SW480 (cell line): ENCODE results near the gene KIF3C.

Experiments
- DNase-seq: peaks from one replicate; pipeline ENCODE4 v3.0.0-alpha.2; 2016; ENCODE audit warnings: low spot score

KIF3C gene

DNA sequence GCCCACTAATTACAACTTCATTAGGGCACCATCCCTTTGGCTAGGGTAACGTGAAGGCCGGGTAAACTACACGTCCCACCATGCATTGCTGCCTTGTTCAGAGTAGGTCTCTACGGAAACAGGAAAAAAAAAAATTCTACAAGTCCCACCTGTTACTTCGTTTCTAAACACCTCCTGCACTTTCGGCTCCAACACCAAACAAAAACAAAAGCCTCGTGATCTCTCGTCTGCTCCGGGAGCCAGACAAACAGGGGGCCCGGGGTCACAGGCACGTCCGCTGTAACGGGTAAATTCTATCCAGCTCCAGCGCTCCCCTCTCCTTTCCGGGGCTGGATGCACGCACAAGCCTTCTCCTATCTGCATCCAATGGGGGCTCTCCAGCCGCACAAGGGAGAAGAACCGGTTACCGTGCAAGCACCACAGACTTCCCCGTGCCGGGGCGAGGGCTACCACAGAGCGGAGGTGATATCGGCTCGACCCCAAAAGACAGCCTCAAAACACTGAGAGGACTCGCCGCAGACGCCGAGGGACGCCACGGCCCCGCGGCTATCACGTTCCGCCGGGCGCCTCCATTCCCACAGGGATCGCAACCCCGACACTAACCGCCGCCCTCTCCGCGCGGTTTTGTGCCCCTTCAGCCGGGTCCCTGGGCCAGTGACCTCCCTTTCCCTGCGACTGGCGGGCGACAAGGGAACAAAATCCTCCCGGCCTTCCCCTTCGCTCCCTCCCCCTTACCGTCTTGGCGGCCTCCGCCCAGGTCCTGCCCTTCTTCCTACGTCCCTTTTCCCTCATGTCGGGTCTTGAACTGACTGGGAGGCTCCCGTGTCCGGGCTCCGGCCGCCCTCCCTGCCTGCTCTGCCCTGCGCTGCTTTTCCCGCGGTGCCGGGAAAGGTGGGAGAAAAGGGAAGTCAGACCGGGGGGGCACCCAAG, 104.6 kb downstream of the KIF3C start:
- DNase-seq, result peak; percentile 87
